HK-2 (cell line): ENCODE data around the gene ESF1.

ENCODE experiments used
- DNase-seq: peaks from one replicate; pipeline ENCODE4 v3.0.0-alpha.2; 2018; ENCODE audit not compliant: unreplicated experiment

The ESF1 gene, protein sequence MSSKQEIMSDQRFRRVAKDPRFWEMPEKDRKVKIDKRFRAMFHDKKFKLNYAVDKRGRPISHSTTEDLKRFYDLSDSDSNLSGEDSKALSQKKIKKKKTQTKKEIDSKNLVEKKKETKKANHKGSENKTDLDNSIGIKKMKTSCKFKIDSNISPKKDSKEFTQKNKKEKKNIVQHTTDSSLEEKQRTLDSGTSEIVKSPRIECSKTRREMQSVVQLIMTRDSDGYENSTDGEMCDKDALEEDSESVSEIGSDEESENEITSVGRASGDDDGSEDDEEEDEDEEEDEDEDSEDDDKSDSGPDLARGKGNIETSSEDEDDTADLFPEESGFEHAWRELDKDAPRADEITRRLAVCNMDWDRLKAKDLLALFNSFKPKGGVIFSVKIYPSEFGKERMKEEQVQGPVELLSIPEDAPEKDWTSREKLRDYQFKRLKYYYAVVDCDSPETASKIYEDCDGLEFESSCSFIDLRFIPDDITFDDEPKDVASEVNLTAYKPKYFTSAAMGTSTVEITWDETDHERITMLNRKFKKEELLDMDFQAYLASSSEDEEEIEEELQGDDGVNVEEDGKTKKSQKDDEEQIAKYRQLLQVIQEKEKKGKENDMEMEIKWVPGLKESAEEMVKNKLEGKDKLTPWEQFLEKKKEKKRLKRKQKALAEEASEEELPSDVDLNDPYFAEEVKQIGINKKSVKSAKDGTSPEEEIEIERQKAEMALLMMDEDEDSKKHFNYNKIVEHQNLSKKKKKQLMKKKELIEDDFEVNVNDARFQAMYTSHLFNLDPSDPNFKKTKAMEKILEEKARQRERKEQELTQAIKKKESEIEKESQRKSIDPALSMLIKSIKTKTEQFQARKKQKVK

DNA sequence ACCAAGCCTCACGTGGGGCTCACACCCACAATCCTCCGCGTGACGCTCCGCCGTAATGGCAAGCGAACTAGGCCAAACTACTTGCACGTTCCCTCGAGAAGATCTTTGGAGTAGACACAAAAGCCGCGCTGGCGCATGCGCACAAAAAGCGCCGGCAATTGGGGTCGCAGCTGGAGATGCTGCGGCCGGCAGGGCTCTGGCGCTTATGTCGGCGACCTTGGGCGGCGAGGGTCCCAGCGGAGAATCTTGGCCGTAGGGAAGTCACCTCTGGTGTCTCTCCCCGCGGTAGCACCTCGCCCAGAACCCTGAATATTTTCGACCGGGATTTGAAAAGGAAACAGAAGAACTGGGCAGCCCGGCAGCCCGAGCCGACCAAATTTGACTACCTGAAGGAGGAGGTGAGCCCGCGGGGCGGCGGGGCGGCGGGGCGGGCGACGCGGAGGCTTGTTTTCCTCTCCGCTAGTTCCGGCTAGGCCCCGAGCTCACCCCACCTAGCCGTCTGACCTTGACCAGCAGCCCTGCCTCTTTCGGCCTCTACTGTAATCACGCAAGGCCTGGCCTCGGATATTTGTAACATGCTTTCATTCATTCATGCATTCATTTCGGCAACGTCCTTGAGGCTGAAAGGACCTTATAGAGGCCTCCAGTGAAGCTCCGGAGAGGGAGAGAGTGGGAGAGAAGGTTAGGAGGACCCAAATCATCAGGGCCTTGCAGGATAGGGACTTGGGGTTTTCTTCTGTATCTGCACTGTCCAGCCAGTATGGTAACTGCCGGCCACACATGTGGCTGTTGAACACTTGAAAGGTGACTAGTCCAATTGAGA is at the start of gene ESF1, which contains the start of gene NDUFAF5:
Gene ESF1, minus strand, starts transcription at position 27 of the 823 bp plus-strand sequence. CDS start 1,779 bp downstream, outside the sequence.
Gene NDUFAF5, plus strand, starts transcription at position 136 of the 823 bp plus-strand sequence. Its CDS starts 41 bp downstream, at position 177.
- DNase-seq, result peak; percentile 98

DNA sequence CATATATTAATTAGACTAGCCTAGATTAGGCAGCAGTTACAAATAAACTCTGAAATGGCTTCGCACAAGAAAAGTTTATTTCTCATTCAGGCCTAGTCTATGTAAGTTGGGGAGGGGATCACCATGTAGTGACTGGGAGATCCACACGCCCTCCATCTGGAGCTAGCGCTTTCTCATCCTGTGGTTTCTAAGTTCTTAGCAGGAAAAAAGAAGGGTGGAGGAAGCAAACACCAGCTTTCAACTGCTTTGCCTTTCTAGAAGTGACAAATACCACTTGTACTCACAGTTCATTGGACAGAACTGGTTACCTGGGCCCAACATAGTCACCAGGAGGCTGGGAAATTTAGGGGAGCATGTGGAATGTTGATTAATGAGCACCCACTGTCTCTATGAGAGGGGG is 46.8 kb upstream of the ESF1 start:
- DNase-seq, result no peak

DNA sequence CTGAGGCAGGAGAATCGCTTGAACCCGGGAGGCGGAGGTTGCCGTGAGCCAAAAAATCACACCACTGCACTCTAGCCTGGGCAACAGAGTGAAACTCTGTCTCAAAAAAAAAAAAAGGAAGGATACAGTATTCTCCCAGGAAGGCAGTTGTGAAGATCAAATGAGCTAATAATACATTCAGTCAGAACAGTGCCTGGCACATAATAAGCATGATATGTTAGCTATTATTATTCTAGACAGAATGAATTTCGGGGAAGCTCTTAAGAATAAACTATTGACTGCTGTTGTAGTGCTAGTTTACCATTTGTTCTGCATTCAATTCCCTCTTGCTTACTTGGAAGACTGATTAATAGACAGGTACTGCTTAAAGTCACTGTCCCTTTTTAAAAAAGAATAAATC is 40.7 kb upstream of the ESF1 start:
- no peak for DNase-seq

DNA sequence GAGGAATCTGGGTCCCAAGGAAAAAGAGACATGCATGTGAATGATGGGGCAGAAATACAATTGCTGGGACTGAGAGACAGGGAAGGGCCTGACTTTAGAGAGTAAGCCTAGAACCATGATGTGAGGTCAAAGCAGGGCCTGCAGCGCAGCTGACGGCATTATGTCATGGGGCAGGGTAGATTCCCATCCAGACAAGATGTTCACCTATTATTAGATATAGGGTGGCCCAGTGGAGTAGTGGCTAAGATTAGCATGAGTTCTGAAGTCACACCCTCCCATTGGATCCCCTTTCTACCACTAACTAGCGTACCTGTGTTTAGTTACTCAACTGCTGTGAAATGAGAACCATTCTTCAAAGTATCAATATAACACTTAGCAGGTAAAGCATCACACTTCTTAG is 39.7 kb upstream of the ESF1 start:
- DNase-seq, result no peak

DNA sequence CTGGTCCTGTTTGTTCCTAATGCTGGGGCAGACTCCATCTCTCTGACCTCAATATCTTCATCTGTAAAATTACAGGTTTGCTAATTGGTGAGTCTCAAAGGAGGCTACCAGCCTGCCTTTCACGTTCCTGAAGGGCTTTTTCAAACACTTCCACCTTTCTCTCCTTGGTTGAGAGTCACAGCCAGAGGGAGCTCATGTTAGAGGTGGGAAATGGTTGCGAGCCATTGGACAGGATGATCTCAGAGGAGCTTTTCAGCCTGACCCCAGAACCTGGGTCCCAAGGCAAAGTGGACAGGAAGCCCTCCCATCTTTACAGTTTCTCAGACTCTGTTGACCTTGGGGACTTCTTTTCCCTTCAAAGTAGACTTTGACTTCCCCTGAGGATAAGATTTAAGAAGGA is 37.7 kb upstream of the ESF1 start:
- DNase-seq, result no peak

DNA sequence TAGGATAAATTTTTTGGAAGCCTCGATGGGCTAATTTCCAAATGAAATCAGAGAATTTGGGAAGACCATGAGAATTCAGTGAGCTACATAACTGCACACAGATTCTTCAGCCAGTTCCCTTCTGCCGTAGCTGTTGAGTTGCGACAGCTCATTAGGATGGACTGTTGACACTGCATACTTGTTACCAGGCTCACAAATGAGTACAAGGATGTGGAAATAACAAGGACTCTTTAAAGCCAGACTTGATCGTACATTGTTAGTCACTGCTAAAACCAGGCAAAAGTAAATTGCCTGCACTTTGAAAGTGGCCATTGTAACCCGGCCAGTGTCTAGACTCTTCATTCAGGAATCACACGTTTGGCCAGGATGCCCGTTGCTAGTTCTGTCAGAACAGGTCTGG is 37.2 kb upstream of the ESF1 start:
- DNase-seq, result no peak

DNA sequence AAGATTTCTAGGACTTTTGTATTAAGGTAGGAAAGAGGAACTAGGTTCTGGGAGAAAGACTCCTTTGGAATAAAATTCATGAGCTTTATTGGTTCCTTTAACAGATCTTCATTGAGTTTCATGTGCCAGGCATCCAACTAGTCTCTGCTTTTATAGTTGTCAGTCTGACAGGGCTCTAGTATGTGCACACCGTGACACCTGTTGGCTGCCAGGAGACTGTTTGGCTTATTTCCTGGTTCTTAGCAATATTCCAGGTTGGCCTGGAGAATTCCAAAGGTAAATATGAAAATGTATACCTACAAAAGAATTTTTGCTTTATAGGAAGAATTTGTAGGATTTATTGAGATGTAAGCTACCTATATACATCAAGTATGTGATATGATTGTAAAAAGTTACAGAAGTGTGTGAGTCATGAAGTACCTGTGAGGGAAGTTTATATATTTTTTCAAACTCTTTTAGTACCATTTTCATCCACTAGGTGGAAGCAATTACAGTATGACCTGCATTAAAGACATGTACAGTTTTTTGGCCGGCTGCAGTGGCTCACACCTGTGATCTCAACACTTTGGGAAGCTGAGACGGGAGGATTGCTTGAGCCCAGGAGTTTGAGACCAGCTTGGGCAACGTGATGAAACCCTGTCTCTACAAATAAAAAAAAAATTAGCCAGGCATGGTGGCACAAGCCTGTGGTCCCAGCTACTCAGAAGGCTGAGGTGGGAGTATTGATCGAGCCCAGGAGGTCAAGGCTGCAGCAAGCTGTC is 35.3 kb upstream of the ESF1 start:
- peak; percentile 16 for DNase-seq

DNA sequence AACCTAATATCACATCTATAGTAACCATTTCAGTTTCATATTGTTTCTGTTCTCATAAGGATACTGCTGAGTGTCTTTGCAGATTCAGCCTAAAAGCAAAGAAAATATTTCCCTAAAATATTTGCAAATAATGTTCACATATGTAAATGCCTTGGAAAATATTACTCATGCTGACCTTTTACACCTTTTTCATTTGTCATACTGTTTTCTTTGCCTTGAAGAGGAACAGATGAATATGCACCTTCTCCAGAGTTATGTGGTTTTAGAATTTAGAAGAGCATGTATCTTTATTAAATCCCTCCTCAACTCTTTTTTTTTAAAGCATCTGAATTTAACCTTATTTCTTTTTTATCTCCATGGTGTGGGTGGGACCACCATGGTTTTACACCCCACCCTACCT is 32.6 kb upstream of the ESF1 start:
- no peak for DNase-seq

DNA sequence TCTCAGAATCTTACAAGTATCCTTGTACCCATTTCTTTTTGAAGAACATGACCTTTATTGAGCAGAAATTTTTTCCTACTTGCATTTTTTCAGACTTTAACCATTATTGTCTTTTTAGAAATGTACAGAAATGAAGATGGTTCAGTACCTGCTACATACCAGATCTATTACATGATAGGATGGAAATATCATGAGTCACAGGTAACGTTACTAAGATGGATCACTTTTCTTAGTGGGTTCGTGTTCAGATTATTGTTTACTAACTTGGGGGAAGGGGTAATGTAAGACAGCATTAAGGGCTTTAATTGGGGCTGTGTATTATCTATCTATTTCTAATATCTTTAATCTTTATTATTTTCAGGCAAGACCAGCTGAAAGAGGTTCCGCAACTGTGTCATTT is 32.0 kb upstream of the ESF1 start:
- DNase-seq, result no peak

DNA sequence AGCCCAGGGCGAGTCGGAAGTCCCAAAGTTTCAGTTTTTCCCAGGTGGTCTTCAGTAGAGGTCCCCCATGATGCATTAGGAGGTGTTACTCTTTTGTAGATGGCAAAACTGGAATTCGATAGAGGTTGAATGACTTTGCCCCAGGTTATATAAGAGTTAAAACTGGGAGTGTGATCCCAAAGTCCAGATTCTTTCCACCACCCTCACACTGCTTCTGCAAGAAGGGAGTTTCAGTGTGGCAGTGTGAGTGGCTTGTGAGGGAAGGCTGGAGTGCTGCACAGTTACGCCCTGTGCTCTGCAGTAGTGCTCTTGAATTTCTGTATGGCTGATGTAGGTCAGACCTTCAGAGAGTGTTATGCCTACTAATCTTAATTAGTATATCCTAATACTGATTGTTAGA is 30.0 kb upstream of the ESF1 start:
- DNase-seq, result no peak

DNA sequence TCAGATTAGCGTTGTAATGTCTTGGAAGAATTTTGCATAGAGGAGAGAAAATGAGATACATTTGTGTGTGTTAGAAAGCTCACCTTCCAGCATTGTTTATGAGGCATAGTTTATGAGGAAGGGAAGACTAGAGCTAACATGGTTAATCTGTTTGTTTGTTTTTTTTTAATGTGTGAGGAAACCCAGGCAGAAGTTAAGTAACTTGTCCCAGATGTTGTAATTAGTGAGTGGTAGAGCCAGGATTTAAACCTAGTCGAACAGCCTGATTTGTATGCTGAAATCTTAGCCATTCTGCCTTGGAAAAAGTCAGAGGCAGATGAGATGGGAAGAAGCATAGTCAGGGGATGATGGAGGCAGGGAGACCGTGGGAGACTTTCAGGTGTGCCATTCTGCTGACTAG is 29.2 kb upstream of the ESF1 start:
- DNase-seq, result no peak

DNA sequence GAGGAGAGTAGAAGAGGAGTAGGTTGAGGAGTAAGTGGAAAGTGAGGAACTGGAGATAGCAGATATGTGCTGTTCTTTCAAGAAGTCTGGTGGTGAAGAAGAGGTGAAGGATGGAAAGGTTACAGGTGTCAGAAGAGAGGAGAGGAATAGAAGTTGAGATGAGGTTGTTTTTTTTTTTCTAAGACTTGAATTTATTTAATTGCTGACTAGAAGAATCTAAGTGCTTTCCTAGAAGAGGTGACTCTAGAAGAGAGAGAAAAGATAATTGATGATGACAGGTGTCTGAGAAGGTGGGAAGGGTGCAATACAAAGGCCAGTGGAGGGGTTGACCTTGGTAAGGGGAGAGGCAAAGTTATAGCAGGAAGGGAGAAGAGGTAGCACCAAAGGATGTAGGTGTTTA is 25.7 kb upstream of the ESF1 start:
- DNase-seq, result no peak

DNA sequence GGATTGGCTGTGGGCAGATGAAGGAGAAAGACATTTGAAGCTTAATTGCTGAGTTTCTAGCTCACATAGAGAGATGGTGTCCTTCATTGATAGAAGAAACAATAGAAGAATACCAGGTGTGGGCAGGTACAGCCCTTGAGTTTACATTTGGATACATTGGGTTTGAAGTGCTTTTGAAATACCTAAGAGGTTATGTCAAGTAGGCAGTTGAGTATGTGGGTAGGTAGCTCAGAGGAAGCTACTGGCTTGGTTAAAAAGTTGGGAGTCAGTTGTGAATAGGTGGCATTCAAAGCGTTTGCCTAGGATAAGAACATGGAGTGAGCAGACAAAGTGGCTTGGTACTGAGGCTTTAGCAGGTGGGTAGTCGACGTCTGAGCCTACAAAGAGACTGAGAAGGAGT is 25.1 kb upstream of the ESF1 start:
- DNase-seq, result no peak

DNA sequence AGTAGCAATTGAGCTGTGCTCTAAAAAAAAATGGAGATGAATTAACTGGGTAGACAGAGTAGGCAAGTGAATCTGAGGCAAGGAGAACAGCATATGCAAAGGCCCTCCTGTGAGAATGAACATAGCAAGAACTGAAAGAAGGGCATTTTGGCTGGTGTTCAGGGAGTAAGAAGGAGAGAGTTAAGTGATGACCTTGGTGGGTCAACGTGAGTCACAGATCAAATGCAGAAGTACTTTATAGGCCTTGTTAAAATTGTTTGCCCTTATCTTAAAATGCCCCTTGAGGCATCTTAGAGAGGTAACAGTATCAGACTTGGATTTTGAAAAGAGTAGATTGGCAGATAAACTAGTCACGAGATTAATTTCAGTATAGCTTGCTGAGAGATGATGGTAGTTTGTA is 24.7 kb upstream of the ESF1 start:
- no peak for DNase-seq

DNA sequence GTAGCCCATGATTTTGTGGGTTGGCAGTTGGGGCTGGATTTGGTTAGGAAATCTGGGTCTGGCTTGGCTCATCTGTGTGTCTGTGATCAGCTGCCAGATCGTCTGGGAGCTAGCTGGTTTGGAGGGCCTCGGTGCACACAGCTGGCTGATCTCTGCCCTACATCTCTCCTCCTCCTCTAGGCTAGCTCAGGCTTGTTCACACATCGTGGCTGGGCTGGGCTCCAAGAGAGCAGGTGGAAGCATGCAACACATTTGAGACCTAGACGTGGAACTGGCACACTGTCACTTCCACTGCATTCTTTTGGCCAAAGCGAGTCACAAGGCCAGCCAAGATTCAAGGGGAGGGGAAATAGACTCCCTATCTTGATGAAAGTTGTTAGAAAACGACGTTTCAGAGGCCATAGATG is 16.0 kb upstream of the ESF1 start:
- peak; percentile 56 for DNase-seq

DNA sequence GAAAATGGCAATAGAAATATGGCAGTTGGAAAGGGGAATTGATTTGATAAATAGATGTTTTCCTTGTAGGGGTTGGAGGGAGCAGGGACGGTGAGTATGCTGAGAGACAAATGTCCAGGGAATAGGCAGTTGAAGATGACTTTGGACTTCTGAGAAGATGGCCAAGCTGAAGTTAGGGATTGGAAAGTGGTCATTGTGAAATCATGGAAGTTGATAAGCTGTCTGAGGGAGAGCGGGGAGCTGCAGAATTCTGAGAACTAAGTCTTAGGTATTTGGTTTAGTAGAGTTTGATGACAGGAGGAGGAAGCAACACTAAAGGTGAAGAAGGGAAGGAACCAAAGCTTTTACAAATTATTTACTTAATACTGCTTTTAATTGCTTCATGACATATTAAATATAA is 15.3 kb upstream of the ESF1 start:
- no peak for DNase-seq

DNA sequence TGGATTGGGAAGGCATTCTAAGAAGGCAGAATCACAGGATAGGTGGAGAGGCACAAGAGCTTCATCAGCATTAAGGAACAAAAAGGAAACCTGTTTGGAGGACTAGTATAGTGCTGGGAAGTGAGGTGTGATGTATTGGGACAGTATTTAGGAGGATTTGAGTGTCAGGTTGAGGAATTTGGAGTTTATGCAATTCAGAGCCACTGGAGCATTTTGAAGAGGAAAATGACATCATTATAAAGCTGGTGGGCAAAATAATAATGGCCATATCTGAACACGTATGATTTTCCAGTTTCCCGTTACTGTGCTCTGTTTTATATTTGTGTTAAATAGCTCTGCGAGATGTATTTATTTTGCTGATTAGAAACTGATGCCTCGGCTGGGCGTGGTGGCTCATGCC is 14.3 kb upstream of the ESF1 start:
- no peak for DNase-seq

DNA sequence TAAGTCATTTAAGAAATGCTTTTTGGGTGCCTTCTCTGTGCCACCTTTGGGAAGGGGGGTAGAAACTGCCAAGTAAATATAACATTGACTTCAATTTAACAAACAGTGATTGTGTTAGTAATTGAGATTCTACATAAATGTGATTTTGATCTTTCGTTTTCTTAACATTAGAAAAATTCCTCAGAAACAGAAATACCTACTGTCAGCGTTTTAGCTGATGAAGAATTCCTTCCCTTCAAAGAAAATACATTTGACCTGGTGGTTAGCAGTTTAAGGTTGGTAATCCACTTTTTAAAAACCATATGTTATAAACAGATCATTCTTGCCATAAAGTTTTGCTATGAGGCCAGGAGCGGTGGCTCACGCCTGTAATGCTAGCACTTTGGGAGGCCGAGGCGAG is 9.9 kb upstream of the ESF1 start:
- DNase-seq, result no peak

DNA sequence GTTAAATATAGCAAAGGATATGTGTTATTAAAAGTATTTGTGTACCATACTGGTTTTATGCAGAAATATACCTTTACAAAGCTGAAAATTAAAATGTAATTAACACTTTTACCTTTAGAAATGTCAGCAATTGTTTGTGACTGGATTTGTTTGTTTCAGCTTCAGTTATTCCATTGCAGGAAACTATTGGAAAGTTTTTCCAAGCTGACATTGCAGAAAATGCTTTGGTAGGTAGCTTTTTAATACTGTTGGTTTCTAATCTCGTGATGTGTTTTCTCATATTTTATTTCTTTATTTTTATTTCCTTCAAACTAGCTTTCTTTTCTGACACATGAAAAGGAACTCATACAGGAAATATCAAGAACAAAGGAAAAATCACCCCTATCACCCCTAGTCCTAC is 8.3 kb upstream of the ESF1 start:
- DNase-seq, result no peak

DNA sequence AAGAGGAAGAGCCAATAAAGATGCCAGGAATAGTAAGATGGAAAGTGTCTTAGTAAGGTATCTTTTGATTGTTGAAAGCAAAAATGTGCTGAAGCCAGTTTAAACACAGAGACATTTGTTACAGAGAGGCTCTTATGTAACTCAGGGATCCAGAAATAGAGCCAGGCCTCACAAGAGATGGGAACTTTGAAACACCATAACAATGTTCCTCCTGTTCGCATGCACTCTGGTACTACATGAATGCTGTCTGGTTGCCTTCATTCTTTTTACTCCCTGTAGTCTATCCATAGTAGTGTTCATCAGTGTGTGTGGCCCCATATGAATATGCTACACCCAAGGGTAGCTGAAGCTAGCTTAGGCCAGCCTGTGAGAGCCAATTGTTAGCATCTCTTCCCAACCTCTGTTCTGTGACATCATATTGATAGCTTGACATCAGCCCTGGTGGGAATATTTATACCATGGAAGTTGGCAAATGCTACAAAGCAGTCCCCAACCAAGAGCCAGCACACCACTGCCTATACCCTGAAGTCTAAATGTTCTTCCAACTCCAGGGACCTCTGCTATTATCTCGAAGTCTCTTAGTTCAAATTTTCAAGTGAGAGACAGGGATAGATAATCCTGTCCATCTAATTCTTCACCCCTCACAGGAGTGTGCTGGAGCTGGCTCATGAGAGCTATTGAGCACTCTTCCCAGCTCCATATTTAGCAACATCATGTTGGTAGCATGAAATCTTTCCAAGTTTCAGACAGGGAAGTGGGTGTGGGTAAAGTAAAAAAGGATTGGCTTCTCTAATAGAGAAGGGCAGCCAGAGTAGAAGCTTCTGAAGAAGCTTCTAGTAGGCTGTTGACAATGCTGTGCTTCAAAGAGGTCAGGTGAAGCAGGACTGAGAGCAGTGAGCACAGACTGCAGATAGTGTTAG is 7.1 kb upstream of the ESF1 start:
- DNase-seq, result no peak
